H1 (cell line): Measurements from ENCODE around the gene INPP4A. TPM values are rescaled to one million over a fixed set of nuclear protein-coding genes. Genes with fewer than 3 reads are reported as not detected.

ENCODE experiments used
- CTCF ChIA-PET: fragments of 300-600 bp; sonication (Branson Sonifier 250); formaldehyde crosslinking; loops from one replicate; lab custom pipeline; 2021; ENCODE audit not compliant: partially characterized antibody; lab: Charles Lee
- POLR2A ChIA-PET: fragments of 300-600 bp; sonication (Branson Sonifier 250); formaldehyde crosslinking; loops from one replicate; lab custom pipeline; 2021; ENCODE audit warnings: inconsistent platforms; ENCODE audit not compliant: partially characterized antibody; lab: Charles Lee
- DNase-seq, 2 experiments: peaks; one replicate each; pipeline versions ENCODE4 v3.0.0 to v3.0.0-alpha.2; 2010 to 2022; ENCODE audit warnings: low spot score in 2 of 2, low read depth in 1 of 2, mixed read lengths in 1 of 2
- FAIRE-seq: peaks from 2 replicates; lab custom pipeline; 2011; peaks lifted over from hg19 to GRCh38; lab: Jason Lieb, UNC
- H2AFZ ChIP-seq: 2 replicates; pipeline ENCODE4 v1.8.1; 2012; ENCODE audit warnings: low read length, inconsistent platforms
- H2AK5ac ChIP-seq: 2 replicates; pipeline ENCODE4 v1.6.1; 2013; ENCODE audit warnings: low read depth, low read length
- H2BK120ac ChIP-seq: replicated peaks from 2 replicates; pipeline ENCODE3; 2013; ENCODE audit warnings: low read depth, low read length, inconsistent platforms
- H2BK12ac ChIP-seq: 2 replicates; pipeline ENCODE4 v1.6.1; 2013; ENCODE audit warnings: low read depth, low read length
- H2BK15ac ChIP-seq: 2 replicates; pipeline ENCODE4 v1.6.1; 2013; ENCODE audit warnings: low read length
- H2BK20ac ChIP-seq: 2 replicates; pipeline ENCODE4 v1.6.1; 2013; ENCODE audit warnings: low read length
- H2BK5ac ChIP-seq: 2 replicates; pipeline ENCODE4 v1.6.1; 2013; ENCODE audit warnings: low read depth, low read length
- H3K14ac ChIP-seq: 2 replicates; pipeline ENCODE4 v1.6.1; 2013; ENCODE audit warnings: inconsistent platforms; ENCODE audit not compliant: insufficient read length
- H3K18ac ChIP-seq: 2 replicates; pipeline ENCODE4 v1.6.1; 2013; ENCODE audit warnings: low read length; ENCODE audit errors: extremely low read depth
- H3K23ac ChIP-seq: 2 replicates; pipeline ENCODE4 v1.6.1; 2013; ENCODE audit warnings: inconsistent platforms; ENCODE audit not compliant: insufficient read length
- H3K23me2 ChIP-seq: 2 replicates; pipeline ENCODE4 v1.6.1; 2013; ENCODE audit warnings: low read depth, low read length
- H3K27ac ChIP-seq: 2 replicates; pipeline ENCODE4 v1.6.1; 2011; ENCODE audit warnings: low read depth, low read length, inconsistent platforms
- H3K27me3 ChIP-seq, 4 experiments: replicated peaks in 1 of 4; 1 replicate in 1 of 4; 2 replicates in 3 of 4; pipeline versions ENCODE4 v1.6.1 to v1.8.1; 2011 to 2013; ENCODE audit warnings: low read length in 3 of 4, mild to moderate bottlenecking in 3 of 4, inconsistent platforms in 2 of 4, mixed read lengths in 2 of 4, moderate library complexity in 1 of 4; ENCODE audit not compliant: control insufficient read depth in 3 of 4, insufficient read depth in 3 of 4; ENCODE audit errors: extremely low read depth in 1 of 4
- H3K36me3 ChIP-seq, 4 experiments: 2 replicates each; pipeline versions ENCODE4 v1.6.1 to v1.8.1; 2011 to 2013; ENCODE audit warnings: mild to moderate bottlenecking in 4 of 4, low read length in 3 of 4, moderate library complexity in 2 of 4, control low read depth in 1 of 4, inconsistent platforms in 1 of 4; ENCODE audit not compliant: insufficient read depth in 4 of 4, control insufficient read depth in 2 of 4
- H3K4ac ChIP-seq: replicated peaks from 2 replicates; pipeline ENCODE3; 2013; ENCODE audit warnings: low read length, low read depth, mixed read lengths, inconsistent platforms; ENCODE audit not compliant: insufficient read length
- H3K4me1 ChIP-seq, 4 experiments: replicated peaks in 1 of 4; 1 replicate in 1 of 4; 2 replicates in 3 of 4; pipeline versions ENCODE4 v1.6.1 to v1.8.1; 2011 to 2013; ENCODE audit warnings: low read length in 3 of 4, inconsistent platforms in 2 of 4, mixed read lengths in 1 of 4; ENCODE audit not compliant: insufficient read depth in 4 of 4, control insufficient read depth in 3 of 4
- H3K4me2 ChIP-seq, 2 experiments: 2 replicates each; pipeline versions ENCODE4 v1.6.1 to v1.8.1; 2011 to 2013; ENCODE audit warnings: low read depth in 2 of 2, low read length in 2 of 2, control low read depth in 1 of 2, inconsistent platforms in 1 of 2, mild to moderate bottlenecking in 1 of 2; ENCODE audit not compliant: insufficient read depth in 1 of 2
- H3K4me3 ChIP-seq, 4 experiments: fragments of 200-600, 300-600 bp in 1 of 4; sonication (generic), shearing (Covaris generic), sonication (Bioruptor Twin) in 1 of 4; 2 replicates each; pipeline versions ENCODE4 v1.5.1 to v1.8.1; 2011 to 2016; ENCODE audit warnings: low read length in 4 of 4, low read depth in 3 of 4, control low read depth in 2 of 4, inconsistent platforms in 2 of 4, mild to moderate bottlenecking in 2 of 4, mixed read lengths in 1 of 4, moderate library complexity in 1 of 4; ENCODE audit not compliant: insufficient read depth in 2 of 4; ENCODE audit errors: extremely low read depth in 1 of 4
- H3K56ac ChIP-seq: replicated peaks from 2 replicates; pipeline ENCODE3; 2013; ENCODE audit warnings: low read depth, mild to moderate bottlenecking, mixed read lengths, low read length, inconsistent platforms; ENCODE audit not compliant: insufficient read length
- H3K79me1 ChIP-seq: 2 replicates; pipeline ENCODE4 v1.6.1; 2013; ENCODE audit warnings: low read depth, low read length, control low read depth
- H3K79me2 ChIP-seq, 2 experiments: 2 replicates each; pipeline versions ENCODE4 v1.6.1 to v1.8.1; 2012 to 2013; ENCODE audit warnings: low read length in 2 of 2, mild to moderate bottlenecking in 2 of 2, inconsistent platforms in 1 of 2; ENCODE audit not compliant: insufficient read depth in 2 of 2, control insufficient read depth in 1 of 2
- H3K9ac ChIP-seq, 4 experiments: replicated peaks in 1 of 4; 1 replicate in 1 of 4; 2 replicates in 3 of 4; pipeline versions ENCODE4 v1.6.1 to v1.8.1; 2011 to 2013; ENCODE audit warnings: low read depth in 3 of 4, low read length in 3 of 4, control low read depth in 2 of 4, mild to moderate bottlenecking in 2 of 4, moderate library complexity in 2 of 4, inconsistent platforms in 1 of 4; ENCODE audit errors: extremely low read depth in 1 of 4
- H3K9me3 ChIP-seq, 2 experiments: 2 replicates each; pipeline versions ENCODE4 v1.6.1 to v1.8.1; 2012 to 2013; ENCODE audit warnings: mild to moderate bottlenecking in 2 of 2, moderate library complexity in 2 of 2, control low read depth in 1 of 2, inconsistent platforms in 1 of 2, low read depth in 1 of 2, low read length in 1 of 2, mixed read lengths in 1 of 2; ENCODE audit not compliant: insufficient read depth in 2 of 2
- H4K20me1 ChIP-seq, 2 experiments: replicated peaks in 1 of 2; 2 replicates each; pipeline versions ENCODE3 to v1.8.1; 2011 to 2013; ENCODE audit warnings: inconsistent platforms in 2 of 2, low read length in 2 of 2, mild to moderate bottlenecking in 1 of 2; ENCODE audit not compliant: insufficient read depth in 2 of 2, control insufficient read depth in 1 of 2
- H4K5ac ChIP-seq: 2 replicates; pipeline ENCODE4 v1.6.1; 2013; ENCODE audit warnings: low read length, low read depth, mixed read lengths, inconsistent platforms; ENCODE audit not compliant: insufficient read length
- H4K8ac ChIP-seq: 2 replicates; pipeline ENCODE4 v1.8.0; 2013; ENCODE audit warnings: mild to moderate bottlenecking, moderate library complexity, low read length, inconsistent platforms; ENCODE audit not compliant: insufficient read depth; ENCODE audit errors: extremely low read depth
- H4K91ac ChIP-seq: replicated peaks from 2 replicates; pipeline ENCODE3; 2013; ENCODE audit warnings: low read length, mixed read lengths, inconsistent platforms; ENCODE audit not compliant: insufficient read length
- CBX5 ChIP-seq: fragments of 300-800, 300-1000 bp; sonication (generic); IDR thresholded peaks from 2 replicates; pipeline ENCODE4 v1.7.1; 2016; ENCODE audit warnings: antibody characterized with exemption, low read length, low read depth
- CBX8 ChIP-seq: fragments of 300-800, 300-1000 bp; sonication (generic); IDR thresholded peaks from 2 replicates; pipeline ENCODE4 v1.7.1; 2016; ENCODE audit warnings: low read depth, low read length, borderline replicate concordance
- CHD2 ChIP-seq: IDR thresholded peaks from 2 replicates; pipeline ENCODE4 v1.6.1; 2012; ENCODE audit warnings: low read length, improper control_type of control experiment
- GTF2F1 ChIP-seq: IDR thresholded peaks from 2 replicates; pipeline ENCODE4 v1.6.1; 2012; ENCODE audit warnings: low read depth, low read length, improper control_type of control experiment, borderline replicate concordance
- HDAC2 ChIP-seq, 2 experiments: fragments of 300-600 bp in 1 of 2; sonication (generic) in 1 of 2; IDR thresholded peaks; 2 replicates each; pipeline ENCODE4 v1.6.1; 2011 to 2012; ENCODE audit warnings: low read depth in 2 of 2, low read length in 2 of 2, mild to moderate bottlenecking in 2 of 2, moderate library complexity in 2 of 2, borderline replicate concordance in 1 of 2, inconsistent platforms in 1 of 2
- HDAC6 ChIP-seq: IDR thresholded peaks from one replicate; pipeline ENCODE4 v1.7.1; 2012; ENCODE audit warnings: low read depth, mild to moderate bottlenecking, inconsistent platforms, low read length, moderate library complexity
- NANOG ChIP-seq: IDR thresholded peaks from 2 replicates; pipeline ENCODE4 v1.6.1; 2011; ENCODE audit warnings: low read length, low read depth, mild to moderate bottlenecking, inconsistent platforms; ENCODE audit not compliant: insufficient read depth, poor library complexity, severe bottlenecking
- NRF1 ChIP-seq: IDR thresholded peaks from 2 replicates; pipeline ENCODE4 v1.6.1; 2011; ENCODE audit warnings: mild to moderate bottlenecking, low read depth, low read length, improper control_type of control experiment
- SIRT6 ChIP-seq: IDR thresholded peaks from one replicate; pipeline ENCODE4 v1.7.1; 2012; ENCODE audit warnings: low read length, inconsistent platforms
- TAF7 ChIP-seq: optimal IDR thresholded peaks from 2 replicates; pipeline ENCODE3; 2011; ENCODE audit warnings: low read depth, mild to moderate bottlenecking, inconsistent platforms, low read length, moderate library complexity, borderline replicate concordance
- TBP ChIP-seq: IDR thresholded peaks from 2 replicates; pipeline ENCODE4 v1.6.1; 2011; ENCODE audit warnings: low read depth, low read length, improper control_type of control experiment
- WGBS, 2 experiments: shearing (Covaris generic) in 1 of 2; methylation state at CpG; one replicate each; pipeline versions ENCODE4 v1.1.6 to v1.1.7; 2013 to 2015; ENCODE audit warnings: low lambda C conversion rate in 2 of 2, mixed read lengths in 2 of 2, inconsistent platforms in 1 of 2, low coverage in 1 of 2, missing lambda C conversion rate in 1 of 2; ENCODE audit not compliant: insufficient replicate concordance in 2 of 2, insufficient coverage in 1 of 2, insufficient read length in 1 of 2; ENCODE audit errors: extremely low coverage in 1 of 2, missing lambda C conversion rate in 1 of 2; 5-methylcytosine and 5-hydroxymethylcytosine counted together
- polyA plus RNA-seq, 7 experiments: library from polyadenylated mRNA; depleted of rRNA in 3 of 7; stranded (reverse) in 5 of 7; unstranded in 2 of 7; fragments of >200 nt in 5 of 7; fragments of 200-250 nt in 2 of 7; gene quantifications; 1 replicate in 5 of 7; 2 replicates in 1 of 7; 4 replicates in 1 of 7; pipeline versions ENCODE4 v1.2.1 to v1.2.3, GENCODE V29; 2011 to 2013; ENCODE audit warnings: missing spikeins in 2 of 7, mixed read lengths in 2 of 7
- total RNA-seq: library from RNA; stranded (reverse); fragmentation: NEBNext Ultra II Directional; extraction: Animal tissue kit (Norgen Biotek cat#: 25700); gene quantifications from 2 replicates; pipeline ENCODE4 v1.2.1, GENCODE V29; 2021

INPP4A gene
- total and polyA plus RNA-seq, 2 of the 8 experiments (the other 6 are each of a cell fraction or from before 2014, with no cell fraction given) = 25.6 to 34.3 TPM

DNA sequence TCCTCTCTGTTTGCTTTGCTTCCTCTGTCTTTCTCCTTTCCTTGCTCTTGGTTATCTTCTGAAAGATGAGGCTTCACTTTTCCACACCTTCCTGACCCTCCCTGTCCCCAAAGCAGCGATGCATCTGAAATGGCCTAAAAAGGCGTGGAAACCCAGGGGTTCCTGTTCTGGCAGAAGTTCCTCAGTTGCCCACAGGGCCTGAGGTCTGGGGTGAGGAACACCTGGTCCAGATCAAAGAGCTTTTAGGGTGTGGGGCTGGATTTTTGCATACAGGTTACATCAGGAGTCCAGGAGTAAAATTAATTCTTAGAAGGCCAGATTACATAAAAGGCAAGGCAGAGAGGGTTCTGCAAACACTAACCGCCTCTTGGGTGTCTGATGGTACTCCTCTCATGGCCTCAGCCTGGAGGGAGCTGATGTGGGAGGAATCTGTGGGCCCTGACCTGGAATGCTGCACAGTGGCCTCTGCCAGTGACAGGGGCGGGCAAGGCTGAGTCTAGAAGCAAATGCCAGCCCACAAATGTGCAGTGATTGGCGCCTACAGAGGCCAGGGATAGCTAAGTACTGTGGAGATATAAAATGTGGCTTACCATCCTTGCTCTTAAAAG is 41.8 kb downstream of the INPP4A start:
- Histone ChIP-seq H2AK5ac (no peak overlapping the region), H3K4me3 (no peak overlapping the region), H3K27ac (no peak overlapping the region), H4K8ac (no peak overlapping the region), H3K9me3 (no peaks in the 10 kb centered on the region), H2BK12ac (no peak overlapping the region), H3K79me1 (peaks cover 16% of the 10 kb centered on the region; the same call in 1 of the 2 replicates), H3K14ac (no peak overlapping the region), H3K4me2 (no peak overlapping the region), H3K27me3 (no peaks in the 10 kb centered on the region), H3K4ac (no peak overlapping the region), H2BK15ac (no peak overlapping the region), H3K23ac (no peak overlapping the region), H3K36me3 (no peaks in the 10 kb centered on the region; a peak in 1 of 8 replicates), H2AFZ (no peak overlapping the region), H3K9ac (no peak overlapping the region; a peak in 1 of 7 replicates), H2BK20ac (no peak overlapping the region), H4K91ac (no peak overlapping the region), H3K79me2 (peaks cover 3 to 90% of the 10 kb centered on the region in 2 experiments; a peak in 3 of 4 replicates), H2BK120ac (no peak overlapping the region), H3K23me2 (no peaks in the 10 kb centered on the region), H4K20me1 (peaks cover 12 to 30% of the 10 kb centered on the region in 2 experiments), H3K56ac (no peak overlapping the region), H2BK5ac (peak overlapping the region; percentile 18; the same call in 1 of the 2 replicates), H3K18ac (no peak overlapping the region), H3K4me1 (peaks cover 6 to 18% (median 12%) of the 10 kb centered on the region in 4 experiments; a peak in 6 of 7 replicates), H4K5ac (no peak overlapping the region)
- WGBS, 2 experiments = 73% methylated on average over 5 of the region's 5 CpGs; no CpG with 5 or more reads in 1 of the 2 experiments
- FAIRE-seq = no peak
- DNase-seq = no peak
- POLR2A ChIA-PET = no interaction called here
- TF ChIP-seq GTF2F1 = no peak
- TF ChIP-seq NANOG = no peak
- TF ChIP-seq CBX5 = no peak
- no peak for TF ChIP-seq CHD2
- TF ChIP-seq TAF7 = no peak
- TF ChIP-seq CBX8 = no peak
- no peak for TF ChIP-seq NRF1
- no peak for TF ChIP-seq HDAC2 (IDR thresholded peaks at IDR 0.05; ENCODE audit: borderline replicate concordance in 1 of 2, low read depth in 2 of 2, low read length in 2 of 2)
- TF ChIP-seq TBP = no peak
- TF ChIP-seq SIRT6 = no peak
- TF ChIP-seq HDAC6 = no peak
- CTCF ChIA-PET = interaction anchor here (0.7 to 4.9 kb wide), 8 partner anchors 9 to 85 kb away, joined by 3 to 27 read pairs (median 10); no protein-coding TSS in a partner anchor
